NK-92 (cell line): ENCODE measurements around the gene ST6GALNAC2.
"Not testable (repeated sequence)": the region's sequence is repeated elsewhere in the genome, so short reads cannot be mapped to it uniquely, and the experiment has no call there.

Source experiments
- DNase-seq: peaks from one replicate; lab custom pipeline; 2025; ENCODE audit not compliant: unreplicated experiment; lab: John Stamatoyannopoulos, UW

ST6GALNAC2 gene

GRCh38 chr17:76528528-76529223 lies 57.0 kb downstream of the ST6GALNAC2 start:
- no peak for DNase-seq

DNA sequence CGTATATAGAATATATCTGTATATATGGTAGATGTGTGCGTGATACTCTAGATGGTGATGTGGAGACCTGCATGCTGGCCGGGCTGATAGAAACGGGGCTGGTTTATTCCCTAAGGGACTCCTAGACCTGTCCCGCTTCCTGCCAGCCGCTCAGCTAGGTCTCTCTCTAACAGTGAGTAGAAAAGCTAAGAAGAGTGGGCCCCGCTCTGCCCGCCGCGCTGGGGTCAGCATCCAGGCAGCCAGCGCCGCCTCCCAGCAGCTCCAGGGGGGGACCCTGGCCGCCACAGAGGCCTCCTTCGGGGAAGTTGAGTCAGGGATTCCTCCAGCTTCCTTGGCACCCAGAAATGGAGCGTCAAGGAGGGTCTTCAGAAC lies 57.5 kb downstream of the ST6GALNAC2 start:
- no peak for DNase-seq

DNA sequence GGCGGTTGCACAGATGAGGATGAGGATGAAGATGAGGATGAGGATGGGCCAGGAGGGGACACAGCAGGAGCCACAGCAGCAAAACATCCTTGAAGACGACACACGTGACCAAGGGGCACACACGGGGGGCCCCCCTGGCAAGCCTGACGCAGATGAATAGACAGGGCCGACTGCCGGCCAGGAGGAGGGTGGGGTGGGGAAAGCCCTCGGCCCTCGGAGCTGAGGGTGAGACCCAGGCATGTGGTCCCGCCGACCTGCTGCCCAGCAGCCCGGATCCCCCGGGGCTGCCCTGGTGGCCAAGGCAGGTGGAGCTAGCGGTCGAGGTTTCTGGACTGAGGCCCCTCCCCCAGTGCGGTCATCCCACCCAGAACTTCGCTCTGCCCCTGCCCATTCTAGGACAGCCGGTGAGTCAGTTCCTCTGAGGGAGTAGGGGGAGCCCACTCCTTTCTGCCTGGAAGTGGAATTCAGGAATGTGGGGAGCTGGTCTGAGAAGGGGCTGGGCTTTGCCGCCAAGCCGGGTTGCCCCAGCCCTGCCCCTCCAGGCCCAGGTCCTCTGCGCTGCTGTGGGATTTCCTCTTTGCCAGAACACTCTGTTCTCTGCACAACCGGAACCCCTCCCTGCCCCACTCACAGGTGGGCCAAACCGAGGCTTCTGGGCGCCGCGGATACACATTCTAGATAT lies 58.1 kb downstream of the ST6GALNAC2 start:
- DNase-seq = no peak

GRCh38 chr17:76527016-76527415 lies 58.6 kb downstream of the ST6GALNAC2 start:
- DNase-seq = not testable (repeated sequence)

GRCh38 chr17:76525513-76525833 lies 60.2 kb downstream of the ST6GALNAC2 start:
- not testable (repeated sequence) for DNase-seq

DNA sequence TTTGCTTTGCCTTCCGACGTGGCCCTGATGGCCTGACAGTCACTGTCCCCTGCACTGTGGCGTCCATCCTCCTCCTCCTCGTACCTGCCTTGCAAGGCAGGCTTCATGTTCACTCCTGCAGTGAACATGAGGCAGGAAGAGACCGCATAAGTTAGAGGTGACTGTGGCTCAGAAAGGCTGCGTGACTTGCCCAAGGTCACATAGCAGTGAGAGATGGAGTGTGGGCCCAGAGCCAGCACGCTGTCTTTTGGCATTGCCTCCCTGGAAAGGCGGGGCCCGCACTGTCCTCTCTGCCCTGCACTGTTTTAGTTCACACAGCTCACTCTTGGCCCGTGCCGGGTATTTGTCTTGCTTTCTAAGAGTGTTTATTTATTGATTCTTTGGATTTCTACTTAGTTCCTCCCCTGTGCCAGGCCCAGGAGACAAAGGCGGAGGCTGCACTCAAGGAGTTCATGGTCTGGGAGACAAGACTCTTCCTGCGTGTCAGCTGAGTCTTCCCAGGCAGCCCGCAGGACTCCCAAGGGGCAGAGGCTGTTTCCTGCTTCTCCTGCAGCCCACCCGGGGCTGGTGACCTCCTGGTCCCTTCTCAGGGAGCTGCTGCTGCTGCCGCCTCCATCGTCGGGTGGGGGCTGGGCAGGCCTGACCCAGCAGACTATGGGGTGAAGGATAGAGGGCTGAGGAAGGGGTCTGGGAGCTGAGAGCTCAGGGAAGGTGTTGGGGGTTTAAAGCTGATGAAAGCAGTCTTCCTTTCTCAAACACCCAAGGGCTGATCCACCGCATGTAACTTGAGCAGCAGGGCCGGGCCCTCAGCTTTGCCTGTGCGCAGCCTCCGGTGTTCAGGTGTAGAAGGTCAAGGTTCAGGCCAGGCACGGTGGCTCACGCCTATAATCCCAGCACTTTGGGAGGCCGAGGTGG lies 60.8 kb downstream of the ST6GALNAC2 start:
- DNase-seq = no peak

DNA sequence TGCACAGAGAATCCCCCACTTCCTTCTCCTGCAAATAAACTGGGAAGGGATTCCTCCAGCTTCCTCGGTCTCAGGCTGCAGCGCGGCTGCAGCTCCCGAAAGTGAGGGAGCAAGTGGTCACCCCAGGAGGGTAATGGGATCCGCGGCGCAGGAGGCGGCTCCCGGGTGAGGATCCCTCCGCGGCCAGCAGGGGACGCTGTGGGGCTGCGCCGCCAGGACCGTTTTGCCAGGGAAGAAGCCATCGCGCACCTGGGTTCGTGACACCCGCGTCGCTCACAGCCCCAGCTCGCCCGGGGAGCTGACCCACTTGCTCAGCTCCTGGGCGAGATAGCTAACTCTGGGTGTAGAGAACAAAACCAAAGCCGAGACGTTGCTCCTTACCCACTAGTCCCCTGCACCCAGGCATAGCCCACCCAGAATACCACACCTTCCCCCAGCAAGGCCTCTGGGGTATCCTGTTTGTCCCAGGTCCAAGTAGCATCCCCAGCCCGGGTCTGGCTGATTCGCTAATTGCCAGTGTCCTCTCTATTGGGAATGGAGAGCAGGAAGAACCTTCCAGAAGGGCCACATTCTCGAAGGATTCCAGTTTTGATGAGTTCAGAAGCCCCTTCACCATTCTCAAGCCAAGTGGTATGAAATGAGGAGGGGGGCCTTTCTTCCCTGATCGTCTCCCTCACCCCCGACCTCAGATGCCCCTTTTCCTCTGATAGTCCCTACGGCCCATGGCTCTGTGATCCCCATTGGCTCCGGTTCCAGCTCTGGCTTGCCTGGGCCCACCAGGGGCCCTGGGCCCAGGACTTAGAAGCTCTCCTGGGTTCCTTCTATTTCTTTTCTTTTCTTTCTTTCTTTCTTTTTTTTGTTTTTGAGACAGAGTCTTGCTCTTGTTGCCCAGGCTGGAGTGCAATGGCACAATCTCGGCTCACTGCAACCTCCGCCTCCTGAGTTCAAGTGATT lies 62.3 kb downstream of the ST6GALNAC2 start:
- no peak for DNase-seq

DNA sequence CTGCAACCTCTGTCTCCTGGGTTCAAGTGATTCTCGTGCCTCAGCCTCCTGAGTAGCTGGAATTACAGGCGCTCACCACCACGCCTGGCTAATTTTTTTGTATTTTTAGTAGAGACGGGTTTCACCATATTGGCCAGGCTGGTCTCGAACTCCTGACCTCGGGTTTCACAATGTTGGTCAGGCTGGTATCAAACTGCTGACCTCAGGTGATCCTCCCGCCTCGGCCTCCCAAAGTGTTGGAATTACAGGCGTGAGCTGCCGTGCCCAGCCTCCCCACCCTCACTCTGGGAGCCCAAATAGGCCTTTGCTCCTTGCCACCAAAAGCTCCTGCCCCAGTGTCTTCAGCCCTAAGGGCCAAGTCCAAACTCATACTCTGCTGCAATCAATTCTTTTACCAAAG lies 64.0 kb downstream of the ST6GALNAC2 start:
- DNase-seq = not testable (repeated sequence)

- DNase-seq = no peak
Observed at GRCh38 chr17:76521262-76521661, 64.4 kb downstream of the ST6GALNAC2 start.

DNA sequence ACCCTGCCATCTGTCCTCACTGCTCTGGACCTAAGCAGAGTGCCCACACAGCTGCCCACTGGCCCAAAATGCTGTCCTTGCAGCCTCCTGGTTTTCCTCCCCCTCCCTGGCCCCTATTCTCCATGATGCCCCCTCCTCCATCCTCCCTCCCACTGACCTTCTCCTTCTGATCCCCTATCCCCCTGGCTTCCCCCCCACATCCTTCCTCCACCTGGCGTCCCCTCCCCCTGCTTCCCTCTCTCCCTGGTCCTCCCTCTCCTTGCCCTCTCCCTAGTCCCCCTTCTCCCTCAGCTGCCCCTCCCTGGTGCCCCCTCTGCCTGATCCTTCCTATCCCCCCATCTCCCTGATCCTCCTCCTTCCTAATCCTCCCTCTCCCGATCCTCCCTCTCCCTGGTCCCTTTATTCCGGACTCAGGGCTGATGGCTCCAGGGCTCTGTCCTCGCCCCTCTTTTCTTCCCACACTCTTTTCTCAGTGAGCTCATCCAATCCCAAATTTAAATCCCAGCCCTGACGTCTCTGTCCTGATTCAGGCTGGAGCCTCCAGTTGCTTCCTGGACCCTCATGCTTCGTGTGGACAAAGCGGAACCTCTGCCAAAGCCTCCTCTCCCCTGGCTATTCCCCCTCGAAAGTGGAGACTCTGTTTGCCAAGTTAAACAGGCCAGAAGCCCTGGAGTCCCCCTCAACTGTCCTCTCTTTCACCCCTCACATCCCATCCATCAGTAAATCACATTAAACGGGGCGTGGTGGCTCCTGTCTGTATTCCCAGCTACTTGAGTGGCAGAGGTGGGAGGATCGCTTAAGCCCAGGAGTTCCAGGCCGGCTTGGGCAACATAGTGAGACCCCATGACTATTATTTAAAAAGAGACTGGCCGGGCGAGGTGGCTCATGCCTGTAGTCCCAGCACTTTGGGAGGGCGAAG lies 66.4 kb downstream of the ST6GALNAC2 start:
- no peak for DNase-seq

GRCh38 chr17:76517638-76518038 lies 68.0 kb downstream of the ST6GALNAC2 start:
- no peak for DNase-seq
